UCSD-AML1 (cell line): Measurements from ENCODE around the gene PRKRA.
"Not testable (repeated sequence)": the region's sequence is repeated elsewhere in the genome, so short reads cannot be mapped to it uniquely, and the experiment has no call there.

Experiments used
- DNase-seq: peaks from one replicate; lab custom pipeline; 2025; ENCODE audit not compliant: unreplicated experiment; lab: John Stamatoyannopoulos, UW

PRKRA gene

DNA sequence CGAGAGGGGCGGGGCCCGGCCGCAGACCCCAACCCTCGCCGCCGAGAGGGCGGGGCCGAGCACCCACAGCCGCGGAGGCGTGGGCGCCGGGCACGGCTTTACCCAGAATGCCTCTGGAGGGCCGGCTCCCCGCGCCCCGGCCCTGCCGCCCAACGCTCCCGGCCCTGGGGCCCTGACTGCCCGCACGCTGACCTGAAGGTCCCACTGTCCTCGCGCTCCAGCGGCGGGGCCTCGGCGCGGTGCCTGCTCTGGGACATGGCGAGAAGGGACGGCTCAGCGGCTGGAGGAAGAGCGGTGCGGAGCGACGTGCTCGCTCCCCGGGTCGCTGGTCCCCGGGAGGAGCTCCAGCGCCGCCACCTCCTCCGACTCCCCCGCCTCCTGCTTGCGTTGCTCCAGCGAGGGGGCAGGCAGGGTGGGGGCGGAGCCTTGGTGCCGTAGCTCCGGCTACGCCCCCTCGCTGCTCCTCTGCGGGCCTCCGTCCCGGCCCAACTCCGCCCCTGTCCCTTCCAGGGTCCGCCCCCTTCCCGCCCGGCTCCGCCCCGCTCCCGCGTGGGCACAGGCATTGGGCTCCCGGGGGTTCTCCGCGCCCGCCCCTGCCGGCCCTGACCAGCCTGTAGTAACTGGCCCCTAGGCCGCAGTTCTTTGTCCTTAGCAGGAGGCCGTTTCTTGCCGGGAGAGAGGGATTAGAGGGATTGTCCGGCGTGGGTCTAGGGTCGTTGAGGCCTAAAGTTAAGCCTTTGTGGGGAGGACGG, at the start of gene PRKRA, which contains the start of gene PJVK:
TSS of gene PRKRA (minus strand) at position 402 of the 752 bp plus-strand sequence. CDS start at position 257, 145 bp downstream.
TSS of gene PJVK (plus strand) at position 605 of the 752 bp plus-strand sequence. CDS start 2,032 bp downstream, outside the sequence.
- DNase-seq = peak; percentile 98

DNA sequence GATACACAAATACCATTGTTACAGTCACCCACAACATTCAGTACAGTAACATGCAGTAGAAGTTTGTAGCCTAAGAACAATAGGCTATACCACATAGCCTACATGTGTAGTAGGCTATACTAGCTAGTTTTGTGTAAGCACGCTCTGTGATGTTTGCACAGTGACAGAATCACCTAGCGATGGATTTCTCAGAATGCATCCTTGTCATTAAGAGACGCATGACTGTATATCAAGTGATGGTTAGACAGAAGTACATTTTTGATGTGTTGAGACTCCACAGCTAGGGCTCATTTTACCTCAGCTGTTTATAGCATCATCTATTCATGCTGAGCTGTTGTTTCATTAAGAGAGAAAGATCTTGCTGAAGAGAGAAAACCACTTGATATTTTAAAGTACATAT, 48.7 kb upstream of the PRKRA start:
- no peak for DNase-seq

DNA sequence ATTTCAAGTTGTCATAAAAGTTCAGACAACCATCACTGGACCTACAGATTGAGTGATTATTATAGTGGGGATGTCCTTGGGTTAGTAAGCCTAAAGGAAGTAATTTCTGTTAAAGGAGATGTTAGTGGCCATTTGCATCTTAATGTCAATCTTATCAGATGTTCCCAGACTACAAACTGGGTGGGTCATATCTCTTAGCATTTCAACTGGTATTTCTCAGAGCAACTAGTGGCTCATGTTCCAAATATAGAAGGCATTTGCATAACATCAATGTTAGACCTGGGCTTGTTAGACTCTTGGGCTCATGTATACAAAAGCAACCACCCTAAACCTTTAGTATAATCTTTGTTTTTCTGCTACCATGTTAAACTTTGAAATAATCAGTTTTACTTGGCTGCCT, 47.2 kb upstream of the PRKRA start:
- DNase-seq = no peak

DNA sequence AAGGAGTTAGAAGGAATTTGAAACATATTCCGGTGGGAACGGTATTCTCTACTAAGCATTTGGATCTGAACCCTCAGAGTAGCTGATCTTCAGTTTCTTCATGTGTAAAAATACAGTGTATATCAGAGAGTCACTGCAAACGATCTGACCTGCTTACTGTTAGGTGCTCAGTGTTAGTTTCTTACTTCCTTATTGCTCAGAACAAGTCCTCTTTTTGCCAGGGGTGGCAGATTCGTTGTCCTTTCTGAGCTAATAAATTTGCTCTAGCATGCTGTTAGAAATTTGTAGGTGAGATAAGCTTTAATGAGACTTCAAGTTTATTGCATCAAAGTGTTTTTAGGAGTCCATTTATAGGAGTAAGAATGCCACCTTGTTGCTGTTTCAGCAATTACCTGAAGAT, 45.1 kb upstream of the PRKRA start:
- DNase-seq = no peak

DNA sequence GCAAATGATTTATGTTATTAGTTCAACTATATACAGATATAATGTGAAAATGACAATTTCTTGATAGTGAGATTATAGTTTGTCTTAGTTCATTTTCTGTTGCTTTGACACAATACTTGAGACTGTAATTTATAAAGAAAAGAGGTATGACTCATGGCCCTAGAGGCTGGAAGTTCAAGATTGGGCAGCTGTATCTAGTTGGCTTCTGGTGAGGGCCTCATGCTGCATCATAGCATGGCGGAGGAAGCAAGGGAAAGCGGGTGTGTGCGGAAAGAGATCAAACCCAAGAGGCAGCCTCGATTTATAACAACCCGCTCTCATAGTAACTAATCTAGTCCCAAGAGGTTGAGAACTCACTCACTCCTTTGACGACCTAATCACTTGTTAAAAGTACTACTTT, 40.6 kb upstream of the PRKRA start:
- DNase-seq = no peak

DNA sequence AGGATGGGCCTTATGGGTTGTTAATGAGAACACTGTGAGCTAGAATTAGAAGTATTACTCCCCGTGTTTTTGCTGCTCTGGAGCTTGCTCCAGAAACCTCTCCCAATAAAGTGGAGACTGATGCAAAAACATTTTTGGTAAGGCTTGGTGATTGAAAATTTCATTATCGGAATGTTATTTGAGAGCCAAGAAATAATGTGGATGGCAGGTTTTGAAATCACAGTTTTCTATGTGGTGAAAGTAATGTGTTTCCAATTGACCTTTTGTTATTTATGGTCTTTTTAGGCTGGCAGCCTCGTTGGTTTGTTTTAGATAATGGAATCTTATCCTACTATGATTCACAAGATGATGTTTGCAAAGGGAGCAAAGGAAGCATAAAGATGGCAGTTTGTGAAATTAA, 34.4 kb upstream of the PRKRA start:
- DNase-seq = no peak

DNA sequence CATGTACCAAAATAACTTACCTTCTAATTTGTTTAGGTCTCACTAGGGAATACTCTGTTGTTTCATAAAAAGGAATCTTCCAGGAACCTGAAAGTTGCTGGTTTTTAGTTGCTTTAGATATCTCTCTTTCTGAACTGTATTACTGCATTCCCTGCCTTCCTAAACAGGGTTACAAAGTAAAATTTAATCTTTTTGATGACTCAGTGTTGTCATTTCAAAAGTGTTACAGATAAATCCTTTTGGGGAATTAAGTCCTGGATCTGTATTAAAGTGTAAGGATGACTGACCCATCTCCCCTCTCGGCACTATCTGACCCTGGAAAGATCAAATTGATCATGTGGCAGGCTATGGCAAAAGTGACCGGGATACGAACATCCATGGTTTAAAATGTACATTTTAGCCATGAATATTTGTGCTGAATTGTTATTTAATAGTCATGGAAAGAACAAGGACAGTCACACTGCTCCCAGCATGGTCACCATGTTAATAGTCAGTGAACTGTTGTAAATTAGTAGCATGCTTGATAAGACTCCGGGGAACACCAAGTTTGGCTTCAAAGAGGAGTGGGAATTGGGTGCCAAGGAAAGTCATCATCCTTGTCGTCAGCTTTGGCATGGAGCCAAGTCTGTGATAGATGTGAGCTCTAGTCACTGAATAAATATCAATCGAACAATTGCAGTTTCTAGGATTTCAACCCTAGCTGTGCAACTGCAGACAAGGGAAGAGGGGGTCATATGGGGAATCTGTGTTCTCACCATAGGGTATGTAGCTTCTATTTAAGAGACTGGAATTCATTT, 33.5 kb upstream of the PRKRA start:
- no peak for DNase-seq

DNA sequence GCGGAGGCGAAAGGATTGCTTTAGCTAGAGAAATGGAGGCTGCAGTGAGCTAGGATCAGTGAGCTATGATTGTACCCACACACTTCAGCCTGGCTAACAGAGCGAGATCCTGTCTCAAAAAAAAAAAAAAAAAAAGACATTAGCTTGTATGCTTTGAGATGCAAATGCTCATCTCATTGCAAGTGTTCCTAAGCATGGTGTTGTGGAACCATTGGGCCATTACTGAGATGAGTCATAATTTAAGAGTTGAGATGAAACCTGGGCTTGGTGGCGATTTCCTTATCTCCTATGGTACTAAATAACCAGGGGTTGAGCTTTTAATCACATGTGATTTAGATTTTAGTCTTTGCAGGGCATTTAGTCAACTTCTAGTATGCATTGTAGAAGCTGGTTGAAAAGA, 31.5 kb upstream of the PRKRA start:
- no peak for DNase-seq

DNA sequence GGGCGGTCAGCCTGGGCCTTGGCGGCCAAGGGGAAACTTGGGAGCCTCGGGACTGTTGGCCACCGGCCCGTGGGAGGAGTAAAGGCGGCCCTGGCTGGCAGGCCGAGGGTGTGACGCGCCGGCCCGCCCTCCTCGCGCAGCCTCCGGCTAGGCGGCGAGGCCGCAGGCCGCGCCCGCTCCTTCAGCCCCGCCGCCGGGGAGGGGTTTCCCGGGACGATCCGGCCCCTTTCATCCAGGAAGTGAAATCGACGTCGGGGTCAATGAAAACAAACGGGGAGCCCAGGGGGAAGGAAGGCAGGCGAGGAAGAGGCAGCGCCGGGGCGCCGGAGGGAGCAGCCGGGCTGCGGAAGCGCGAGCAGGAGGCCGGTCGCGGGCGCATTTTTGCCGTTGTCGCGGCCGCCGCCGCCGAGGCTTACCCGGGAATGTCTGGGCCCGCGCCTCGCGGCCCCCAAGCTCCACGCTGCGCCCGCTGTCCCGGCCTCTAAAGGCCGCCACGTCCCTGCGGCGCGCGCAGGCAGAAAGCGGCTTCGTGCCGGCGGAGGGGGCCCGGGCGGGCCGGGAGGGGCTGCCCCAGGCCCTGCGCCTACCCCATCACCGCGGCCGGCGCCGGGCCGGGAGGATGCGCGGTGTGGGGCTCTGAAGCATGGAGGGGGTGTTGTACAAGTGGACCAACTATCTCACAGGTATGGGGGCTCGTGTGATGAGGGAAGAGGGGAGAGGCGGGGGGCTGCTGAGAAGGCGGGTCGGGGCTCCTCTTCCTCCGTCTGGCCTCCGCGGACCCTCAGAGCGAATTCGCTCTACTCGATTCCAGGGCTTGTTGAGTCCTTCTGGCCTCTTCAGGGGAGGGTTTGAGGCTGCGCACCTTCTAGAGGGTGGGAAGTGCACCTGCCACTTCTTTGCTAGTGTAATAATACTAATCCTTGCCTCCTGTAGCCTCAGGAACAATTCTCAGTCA, 29.5 kb upstream of the PRKRA start, which contains the start of gene PLEKHA3:
TSS of gene PLEKHA3 (plus strand) at position 231 of the 955 bp plus-strand sequence. CDS start at position 644, 413 bp downstream.
- DNase-seq = peak; percentile 94

DNA sequence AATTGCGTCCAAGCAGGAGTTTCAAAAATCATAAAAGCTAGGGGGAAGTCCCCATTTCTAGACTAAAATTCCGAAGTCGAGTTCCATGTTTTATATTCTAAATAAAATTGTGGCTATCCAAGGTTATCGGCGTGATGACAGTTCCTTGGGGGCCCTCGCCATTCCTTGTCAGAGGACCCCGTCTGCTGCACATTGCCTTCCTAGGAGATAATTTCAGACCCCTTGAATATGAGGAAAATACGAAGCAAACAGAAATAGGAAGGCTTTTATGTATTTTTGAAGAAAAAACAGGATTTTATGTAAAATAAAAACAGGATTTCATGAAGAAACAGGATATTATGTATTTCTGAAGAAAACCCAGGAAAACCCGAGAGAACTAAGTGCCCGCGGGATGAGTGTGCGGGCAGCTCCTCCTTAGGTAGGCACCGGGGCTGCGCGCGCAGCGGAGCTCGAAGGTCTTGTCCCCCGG, 28.8 kb upstream of the PRKRA start:
- DNase-seq = no peak

DNA sequence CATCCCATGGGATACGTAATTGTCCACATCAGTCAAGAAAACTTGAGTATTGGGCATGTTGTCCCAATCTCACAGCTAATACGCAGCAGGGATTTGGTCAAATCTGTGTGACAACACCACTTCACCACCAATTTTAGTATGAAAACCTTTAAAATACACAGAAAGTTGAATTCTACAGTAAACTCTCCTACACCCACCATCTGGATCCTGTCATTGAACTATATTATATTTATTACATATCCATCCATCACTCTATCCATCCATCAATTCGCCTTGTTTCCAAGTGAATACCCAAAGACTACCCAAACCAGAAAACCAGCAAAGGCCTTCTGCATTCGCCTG, 28.3 kb upstream of the PRKRA start:
- DNase-seq = no peak

DNA sequence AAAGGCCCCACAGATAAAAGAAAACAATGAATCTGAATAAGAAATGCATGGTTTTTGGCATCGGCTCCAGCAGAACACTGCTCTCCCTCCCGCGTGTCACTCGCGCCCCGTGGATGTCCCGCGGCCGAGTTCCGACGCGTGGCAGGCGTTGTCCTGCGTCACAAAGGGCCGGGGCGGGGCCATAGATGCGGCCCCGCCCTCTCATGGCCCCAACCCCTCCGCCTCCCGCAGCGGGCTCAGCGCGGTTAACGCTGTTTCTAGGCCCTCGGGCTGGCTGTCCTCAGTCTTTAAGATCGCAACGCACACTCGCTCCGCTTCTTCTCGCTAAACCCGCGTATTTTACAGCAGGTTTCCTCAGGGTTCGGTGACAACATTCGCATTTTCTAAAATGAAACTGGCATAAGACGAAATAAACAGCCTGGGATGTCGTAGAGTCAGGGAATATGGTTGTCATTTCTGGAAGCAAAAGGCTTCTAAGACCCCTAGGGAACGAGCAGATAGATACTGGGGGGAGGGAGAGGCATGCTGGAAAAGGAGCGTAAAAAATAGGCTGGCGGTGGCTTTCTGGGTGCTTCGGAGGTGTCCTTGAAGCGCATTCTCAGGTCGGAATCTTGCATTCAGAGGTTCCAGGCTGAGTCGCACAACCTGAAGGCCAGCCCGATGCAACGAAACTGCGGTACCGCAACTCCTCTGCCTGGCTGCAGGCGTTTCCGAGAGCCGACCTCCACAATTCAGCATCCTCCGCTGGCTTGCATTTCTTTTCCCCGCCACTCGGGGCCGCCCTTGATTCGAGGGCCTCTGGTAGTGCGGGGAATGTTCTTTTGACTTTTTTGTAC, 27.7 kb upstream of the PRKRA start, which contains the start of gene FKBP7:
TSS of gene FKBP7 (minus strand) at position 162 of the 836 bp plus-strand sequence. CDS start at position 61, 101 bp downstream.
- peak; percentile 88 for DNase-seq

DNA sequence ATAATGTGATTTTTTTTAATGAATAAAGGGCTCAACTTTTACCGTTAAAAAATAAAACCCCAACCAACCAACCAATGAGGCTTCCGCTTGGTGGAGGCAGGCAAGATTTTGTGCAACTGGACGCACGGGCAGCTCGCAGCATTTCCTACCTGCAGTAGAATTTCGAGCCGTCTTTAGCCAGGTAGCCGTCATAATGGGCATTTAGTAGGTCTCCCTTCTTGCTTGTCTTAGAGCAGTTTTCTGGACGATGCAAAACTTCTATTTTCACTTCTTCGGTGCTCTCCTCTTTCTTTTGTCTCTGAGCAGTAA, 27.1 kb upstream of the PRKRA start:
- DNase-seq = no peak

DNA sequence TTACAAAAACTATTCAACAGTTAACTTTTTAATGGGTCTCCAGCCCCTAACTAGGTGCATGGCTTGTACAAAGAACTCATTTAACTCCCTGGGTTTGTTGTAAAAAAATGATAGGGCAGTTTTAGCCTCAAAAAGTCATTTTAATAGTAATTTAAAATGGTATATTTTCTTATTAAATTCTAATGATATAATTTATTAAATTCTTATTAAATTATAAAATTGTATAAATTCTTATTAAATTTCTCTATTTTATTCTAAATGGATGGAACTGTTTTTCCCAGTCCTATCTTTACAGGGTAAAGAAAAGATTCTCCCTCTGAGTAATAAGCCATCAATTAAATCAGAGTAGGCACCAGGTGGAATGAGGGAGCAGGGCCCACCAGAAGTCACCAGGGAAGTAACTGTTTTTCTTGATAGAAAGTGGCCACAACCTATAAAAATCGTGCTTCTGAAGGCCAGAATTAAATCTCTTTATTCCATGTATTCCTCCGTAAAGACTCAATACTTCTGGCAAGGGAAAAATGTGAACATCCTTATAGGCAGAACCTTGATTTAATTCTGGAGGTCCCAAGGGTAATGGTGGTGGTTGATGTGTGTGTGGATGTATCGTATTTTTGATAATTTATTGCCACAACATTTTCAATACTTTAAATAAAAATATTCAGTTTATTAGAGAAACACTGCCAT, 26.6 kb upstream of the PRKRA start:
- DNase-seq = no peak

DNA sequence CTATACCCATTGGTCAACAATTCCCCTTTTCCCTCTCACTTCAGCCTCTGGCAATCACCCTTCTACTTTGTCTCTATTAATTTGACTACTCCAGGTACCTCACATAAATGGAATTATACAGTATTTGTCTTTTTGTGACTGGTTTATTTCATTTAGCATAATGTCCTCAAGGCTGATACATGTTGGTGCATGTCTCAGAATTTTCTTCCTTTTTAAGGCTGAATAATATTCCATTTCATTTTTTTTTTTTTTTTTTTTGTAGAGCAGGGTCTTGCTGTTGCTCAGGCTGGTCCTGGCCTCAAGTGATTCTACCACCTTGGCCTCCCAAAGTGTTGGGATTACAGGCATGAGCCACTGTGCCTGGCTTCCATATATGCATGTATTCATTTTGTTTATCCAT, 25.5 kb upstream of the PRKRA start:
- no peak for DNase-seq

DNA sequence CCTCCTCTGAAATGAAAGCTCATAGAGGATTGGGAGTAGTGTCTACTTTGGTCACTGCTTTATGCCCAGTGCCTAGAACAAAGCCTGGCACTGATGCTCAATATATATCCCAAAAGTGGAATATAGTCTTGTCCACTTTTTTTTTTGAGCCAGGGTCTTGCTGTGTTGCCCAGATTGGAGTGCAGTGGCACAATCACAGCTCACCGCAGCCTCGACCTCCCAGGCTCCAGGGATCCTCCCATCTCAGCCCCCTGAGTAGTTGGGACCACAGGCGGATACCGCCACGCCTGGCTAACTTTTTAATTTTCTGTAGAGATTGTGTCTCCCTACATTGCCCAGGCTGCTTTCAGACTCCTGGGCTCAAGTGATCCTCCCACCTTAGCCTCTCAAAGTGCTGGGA, 23.6 kb upstream of the PRKRA start:
- no peak for DNase-seq

DNA sequence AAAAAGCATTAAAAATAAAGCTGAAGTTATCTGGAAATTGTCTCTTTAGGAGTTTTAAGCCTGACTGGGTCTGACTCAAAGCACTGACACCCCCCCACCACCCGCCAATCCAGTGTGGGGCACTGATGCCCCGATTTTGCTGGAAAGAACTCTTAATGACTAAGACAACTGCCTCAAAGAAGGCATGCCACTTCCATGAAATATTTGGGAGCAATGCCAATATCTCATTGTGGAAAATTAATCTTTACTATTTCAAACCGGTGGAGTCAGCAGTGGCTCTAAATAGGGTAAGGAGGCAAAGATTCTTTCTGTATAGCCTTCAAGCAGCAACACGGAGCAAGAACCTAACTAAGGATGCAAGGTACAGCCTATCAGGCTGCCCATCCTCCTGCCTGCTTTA, 23.0 kb upstream of the PRKRA start:
- no peak for DNase-seq

DNA sequence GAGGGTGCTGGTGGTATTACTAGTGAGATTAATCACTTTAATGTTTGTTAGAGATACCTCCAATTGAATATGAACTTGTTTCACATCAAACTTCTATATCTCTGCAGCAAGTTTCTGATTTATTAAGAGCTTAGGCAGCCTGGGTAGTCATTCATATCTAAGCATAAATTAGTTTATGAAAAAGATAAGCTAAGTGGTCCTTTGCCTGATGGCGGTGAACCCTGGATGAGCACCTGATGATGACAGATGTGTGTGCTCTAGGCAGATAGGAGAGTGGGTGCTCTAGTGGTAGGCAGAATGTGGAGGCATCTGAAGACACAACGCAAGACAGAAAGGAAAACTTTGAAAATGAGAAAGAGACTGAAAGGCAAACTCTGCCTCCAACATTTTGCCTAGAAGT, 22.4 kb upstream of the PRKRA start:
- DNase-seq = no peak

DNA sequence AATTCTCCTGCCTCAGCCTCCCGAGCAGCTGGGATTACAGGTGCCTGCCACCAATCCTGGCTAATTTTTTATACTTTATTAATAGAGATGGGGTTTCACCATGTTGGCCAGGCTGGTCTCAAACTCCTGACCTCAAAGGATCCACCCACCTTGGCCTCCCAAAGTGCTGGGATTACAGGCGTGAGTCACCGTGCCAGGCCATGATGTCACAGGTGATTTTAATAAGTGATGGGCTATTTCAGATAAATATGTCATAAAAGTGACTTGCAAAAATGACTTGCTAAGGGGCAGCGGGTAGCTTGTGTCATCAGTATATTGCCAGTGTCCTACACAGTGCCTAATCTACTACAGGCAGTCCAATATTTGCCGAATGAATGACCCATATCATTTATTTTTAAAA, 20.3 kb upstream of the PRKRA start:
- DNase-seq = not testable (repeated sequence)
